HL-60 (cell line): ENCODE data around the gene LGI1.

Experiments used
- DNase-seq, 2 experiments: peaks; one replicate each; pipeline ENCODE4 v3.0.0-alpha.2; 2010 to 2020; ENCODE audit warnings: low read depth in 1 of 2, low spot score in 1 of 2
- H3K27ac ChIP-seq: fragments of 250-450 bp; sonication (Bioruptor Pico); replicated peaks from 2 replicates; pipeline ENCODE4 v1.5.1; 2020; ENCODE audit warnings: mild to moderate bottlenecking, moderate library complexity
- H3K27me3 ChIP-seq: fragments of 250-450 bp; sonication (Bioruptor Pico); 2 replicates; pipeline ENCODE4 v1.5.1; 2021; ENCODE audit warnings: mild to moderate bottlenecking, moderate library complexity; ENCODE audit not compliant: insufficient read depth, poor library complexity, severe bottlenecking
- H3K4me3 ChIP-seq: replicated peaks from 2 replicates; pipeline ENCODE4 v1.5.1; 2011; ENCODE audit warnings: mild to moderate bottlenecking, control low read depth, low read length; ENCODE audit not compliant: insufficient read depth
- CTCF ChIP-seq: IDR thresholded peaks from one replicate; pipeline ENCODE4 v1.5.1; 2011; ENCODE audit warnings: low read length, control low read depth, inconsistent platforms; ENCODE audit not compliant: insufficient read depth
- GABPA ChIP-seq: IDR thresholded peaks from 2 replicates; pipeline ENCODE4 v1.6.1; 2012; ENCODE audit warnings: low read depth
- POLR2AphosphoS5 ChIP-seq: IDR thresholded peaks from 2 replicates; pipeline ENCODE4 v1.6.1; 2012; ENCODE audit warnings: low read depth
- REST ChIP-seq: IDR thresholded peaks from 2 replicates; pipeline ENCODE4 v1.6.1; 2012; ENCODE audit warnings: low read depth; ENCODE audit not compliant: insufficient replicate concordance
- SPI1 ChIP-seq: IDR thresholded peaks from 2 replicates; pipeline ENCODE4 v1.6.1; 2012; ENCODE audit warnings: low read depth, mild to moderate bottlenecking, borderline replicate concordance

Gene LGI1

GRCh38 chr10:93816123-93816747 lies 58.5 kb downstream of the LGI1 start:
- H3K4me3 ChIP-seq, result no peak overlapping the region
- TF ChIP-seq SPI1 (no peak), CTCF (peak; percentile 55)
- DNase-seq, result peak; percentile 14 to 52
- no peak overlapping the region for H3K27ac ChIP-seq
- peaks cover 2% of the 10 kb centered on the region for H3K27me3 ChIP-seq

GRCh38 chr10:93818086-93818485 lies 60.4 kb downstream of the LGI1 start:
- Histone ChIP-seq H3K27me3 (peaks cover 2% of the 10 kb centered on the region), H3K27ac (no peak overlapping the region), H3K4me3 (no peak overlapping the region)
- TF ChIP-seq SPI1 (no peak), REST (no peak), CTCF (no peak), POLR2AphosphoS5 (no peak), GABPA (no peak)
- no peak for DNase-seq

GRCh38 chr10:93819520-93819919 lies 61.8 kb downstream of the LGI1 start:
- Histone ChIP-seq H3K27ac (no peak overlapping the region), H3K27me3 (peaks cover 2% of the 10 kb centered on the region), H3K4me3 (no peak overlapping the region)
- no peak for DNase-seq
- TF ChIP-seq SPI1 (no peak), POLR2AphosphoS5 (no peak), REST (no peak), GABPA (no peak), CTCF (no peak)

- Histone ChIP-seq H3K27me3 (peaks cover 2% of the 10 kb centered on the region), H3K4me3 (no peak overlapping the region), H3K27ac (no peak overlapping the region)
- TF ChIP-seq CTCF, result no peak
- no peak for TF ChIP-seq REST
- no peak for TF ChIP-seq GABPA
- no peak for TF ChIP-seq SPI1
- TF ChIP-seq POLR2AphosphoS5, result no peak
- no peak for DNase-seq
These were observed 62.7 kb downstream of the LGI1 start for GRCh38 chr10:93820434-93820833.
